Measurements from ENCODE around the gene ZNF672.

Gene ZNF672

DNA sequence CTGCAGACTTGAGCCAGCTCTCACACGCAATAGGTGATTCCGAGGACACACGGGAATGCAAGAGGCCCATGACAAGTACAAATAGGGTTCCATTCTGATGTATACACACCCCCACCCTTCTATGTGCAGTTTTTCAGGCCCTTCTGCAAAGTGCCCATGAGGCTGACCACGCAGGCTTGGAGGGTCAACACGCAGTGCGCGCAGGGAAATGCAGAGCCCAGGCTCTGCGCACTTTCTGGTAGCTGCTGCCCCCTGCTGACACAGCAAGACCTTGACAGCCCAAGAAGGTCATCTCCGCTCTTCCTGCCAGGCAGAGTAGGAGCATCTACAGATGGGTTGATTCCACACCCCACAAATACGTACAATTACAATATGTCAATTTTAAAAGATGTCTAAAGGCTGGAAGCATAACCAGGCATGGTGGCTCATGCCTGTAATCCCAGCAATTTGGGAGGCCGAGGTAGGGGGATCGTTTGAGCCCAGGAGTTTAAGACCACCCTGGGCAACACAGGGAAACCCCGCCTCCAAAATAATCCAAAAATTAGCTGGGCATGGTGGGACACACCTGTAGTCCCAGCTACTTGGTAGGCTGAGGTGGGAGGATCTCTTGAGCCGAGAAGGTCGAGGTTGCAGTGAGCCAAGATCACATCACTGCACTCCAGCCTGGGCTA, 30.8 kb upstream of the ZNF672 start:
- Mint-ChIP-seq H3K27me3 (no peaks in the 10 kb centered on the region), H3K27ac (peak overlapping the region; percentile 75), H3K4me1 (peaks cover 39% of the 10 kb centered on the region), H3K36me3 (peaks cover 17% of the 10 kb centered on the region), H3K4me3 (no peak overlapping the region), H3K9me3 (peaks cover 8% of the 10 kb centered on the region)
- DNase-seq (ENCODE audit: low spot score in 2 of 2): peak; percentile 56 to 57
- peak; percentile 36 for ATAC-seq (ENCODE audit: low read depth)

DNA sequence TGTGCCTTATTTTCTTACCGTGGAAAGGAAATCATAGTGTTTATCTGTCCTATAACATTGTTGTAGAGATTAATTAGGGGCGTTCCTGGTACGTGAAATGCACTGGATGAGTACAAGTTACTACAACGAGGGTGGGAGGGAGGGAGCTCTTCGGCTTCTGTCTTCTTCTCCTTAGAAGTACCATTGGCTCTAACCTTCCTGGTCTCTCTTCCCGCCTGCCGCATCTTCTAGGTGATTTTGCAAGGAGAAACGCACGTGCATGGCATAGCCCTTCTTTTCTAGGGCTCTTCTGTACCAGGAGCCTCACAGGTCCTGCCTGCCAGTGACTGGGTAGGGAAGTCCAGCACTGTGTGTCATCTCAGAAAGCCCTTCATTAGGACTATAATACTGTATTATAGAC, 29.1 kb upstream of the ZNF672 start:
- H3K4me1 Mint-ChIP-seq: peaks cover 34% of the 10 kb centered on the region
- H3K4me3 Mint-ChIP-seq: no peak overlapping the region
- no peak for ATAC-seq (ENCODE audit: low read depth)
- peaks cover under 1% of the 10 kb centered on the region for H3K9me3 Mint-ChIP-seq
- no peak for DNase-seq (ENCODE audit: low spot score in 2 of 2)
- H3K27me3 Mint-ChIP-seq: no peaks in the 10 kb centered on the region
- H3K27ac Mint-ChIP-seq: no peak overlapping the region
- peaks cover 23% of the 10 kb centered on the region for H3K36me3 Mint-ChIP-seq

DNA sequence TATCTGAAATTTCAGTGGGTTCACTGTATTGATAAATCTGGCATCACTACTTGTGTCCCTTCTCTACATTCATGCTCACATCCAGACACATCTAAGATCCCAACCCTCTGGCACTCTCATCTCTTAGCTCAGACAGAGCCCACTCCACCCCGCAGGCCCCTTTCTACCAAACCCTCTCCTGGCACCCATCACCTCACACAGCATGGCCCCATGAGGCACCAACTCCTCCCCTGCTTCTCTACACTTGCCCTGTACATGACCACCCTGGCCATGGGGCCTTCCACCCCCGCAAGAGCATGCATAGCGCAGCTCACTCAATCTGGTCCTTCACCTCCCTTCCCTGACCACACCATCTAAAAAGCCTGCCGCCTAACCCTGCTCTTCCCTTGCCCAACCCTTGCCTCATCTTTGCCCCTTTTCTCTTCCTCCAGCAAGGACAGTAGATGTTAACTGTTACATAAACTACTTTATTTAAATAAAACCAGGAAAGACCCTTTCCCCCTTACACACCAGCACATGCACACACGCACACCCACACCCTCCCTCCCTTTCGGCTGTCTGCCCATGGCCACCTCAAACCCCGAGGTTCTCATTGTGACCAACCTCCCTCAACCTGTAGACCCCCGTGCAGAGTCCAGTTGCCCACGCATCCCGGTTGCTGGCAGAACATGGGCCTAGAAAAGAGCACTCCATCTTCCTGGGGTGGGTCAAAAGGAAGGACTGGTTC, 27.9 kb upstream of the ZNF672 start:
- H3K36me3 Mint-ChIP-seq: peaks cover 31% of the 10 kb centered on the region
- DNase-seq (ENCODE audit: low spot score in 2 of 2) (no peak), ATAC-seq (ENCODE audit: low read depth) (no peak)
- H3K9me3 Mint-ChIP-seq: no peaks in the 10 kb centered on the region
- H3K4me1 Mint-ChIP-seq: peaks cover 27% of the 10 kb centered on the region
- H3K4me3 Mint-ChIP-seq: no peak overlapping the region
- peak overlapping the region; percentile 68 for H3K27ac Mint-ChIP-seq
- no peaks in the 10 kb centered on the region for H3K27me3 Mint-ChIP-seq

DNA sequence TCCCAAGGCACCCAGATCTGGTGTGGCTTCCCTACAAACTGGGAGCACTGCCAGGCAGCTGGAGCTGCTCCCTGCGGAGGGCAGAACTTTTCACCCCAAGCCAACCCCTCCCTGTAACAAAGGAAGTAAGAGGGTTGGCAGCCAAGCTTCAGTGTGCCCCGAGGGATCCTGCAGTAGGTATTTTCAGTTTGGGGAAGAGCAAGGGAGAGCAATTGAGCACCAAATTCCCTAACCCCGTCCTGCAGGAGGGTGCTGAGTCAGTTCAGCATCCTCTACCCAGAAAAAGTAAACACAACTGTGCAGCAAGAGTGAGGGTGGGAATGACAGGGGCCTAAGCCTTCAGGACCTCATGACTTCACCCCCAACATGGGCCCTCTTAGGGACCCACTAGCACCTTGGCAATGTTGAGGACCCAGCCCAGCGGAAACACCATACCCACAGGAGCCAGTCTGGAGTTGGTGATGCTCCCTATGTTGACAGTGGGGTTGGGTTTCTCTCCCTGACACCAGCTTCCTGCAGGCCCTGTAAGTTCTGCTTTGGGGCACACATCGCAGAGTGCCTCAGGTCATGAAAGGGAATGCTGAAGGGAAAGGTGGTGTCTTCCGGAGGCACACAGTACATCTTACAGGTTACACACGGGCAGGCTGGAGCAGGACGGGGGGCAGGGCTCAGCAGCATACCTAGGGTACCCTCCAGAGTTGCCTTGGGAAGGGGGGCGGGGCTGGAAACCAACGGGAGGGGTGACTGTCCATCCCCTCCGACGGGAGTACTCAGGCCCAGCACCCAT, 27.1 kb upstream of the ZNF672 start:
- no peak overlapping the region for H3K27ac Mint-ChIP-seq
- no peaks in the 10 kb centered on the region for H3K27me3 Mint-ChIP-seq
- H3K4me3 Mint-ChIP-seq: no peak overlapping the region
- no peaks in the 10 kb centered on the region for H3K9me3 Mint-ChIP-seq
- H3K4me1 Mint-ChIP-seq: peaks cover 21% of the 10 kb centered on the region
- H3K36me3 Mint-ChIP-seq: peaks cover 34% of the 10 kb centered on the region
- no peak for ATAC-seq (ENCODE audit: low read depth)
- DNase-seq (ENCODE audit: low spot score in 2 of 2): no peak

DNA sequence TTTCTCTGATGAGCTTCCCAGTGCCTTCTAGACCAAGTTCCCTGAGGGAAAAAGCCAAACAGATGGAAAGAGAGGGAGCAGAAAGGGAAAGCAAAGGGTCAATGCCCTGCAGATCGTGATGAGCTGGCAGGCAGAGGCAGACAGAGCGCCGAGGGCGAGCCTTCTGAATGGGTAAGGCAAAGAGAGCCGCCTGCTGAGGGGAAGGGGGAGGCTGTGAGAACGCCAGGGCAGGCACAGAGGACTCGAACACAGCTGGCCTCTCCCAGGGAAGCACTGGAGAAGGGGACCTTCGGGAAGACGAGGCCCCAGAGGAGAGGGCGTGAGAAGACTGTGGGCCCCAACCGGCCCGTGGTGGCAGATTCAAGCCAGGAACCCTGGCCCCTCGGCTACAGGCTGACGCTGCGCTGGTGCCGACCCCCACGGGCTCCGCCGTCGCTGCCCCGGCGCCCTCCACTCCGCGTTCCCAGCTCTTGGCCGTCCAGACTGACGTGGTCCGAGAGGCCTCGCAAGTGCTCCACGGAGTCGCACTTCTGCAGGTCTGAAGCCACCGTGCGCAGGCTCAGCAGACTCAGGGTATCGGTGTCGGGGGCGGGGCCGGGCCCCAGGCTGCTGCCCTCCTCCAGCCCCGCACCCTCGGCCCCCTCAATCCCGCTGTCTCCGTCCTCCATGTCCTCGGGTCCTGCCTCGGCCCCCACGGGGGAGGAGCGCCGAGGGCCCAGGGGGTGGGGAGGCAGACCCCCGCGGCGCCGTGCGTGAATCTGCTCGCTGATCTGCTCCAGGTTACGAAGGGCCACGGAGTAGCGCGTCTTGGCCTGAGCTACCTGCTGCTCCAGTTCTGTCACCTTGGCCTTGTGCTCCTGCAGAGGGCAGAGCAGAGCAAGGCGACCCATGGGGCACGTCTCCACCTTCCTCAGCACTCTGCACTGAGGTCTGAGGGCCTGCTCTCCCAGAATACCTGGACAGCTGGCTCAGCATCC, 26.2 kb upstream of the ZNF672 start:
- DNase-seq (ENCODE audit: low spot score in 2 of 2) (no peak), ATAC-seq (ENCODE audit: low read depth) (no peak)
- Mint-ChIP-seq H3K4me3 (no peak overlapping the region), H3K27me3 (no peaks in the 10 kb centered on the region), H3K9me3 (no peaks in the 10 kb centered on the region), H3K36me3 (peaks cover 41% of the 10 kb centered on the region), H3K4me1 (peaks cover 21% of the 10 kb centered on the region), H3K27ac (no peak overlapping the region)

DNA sequence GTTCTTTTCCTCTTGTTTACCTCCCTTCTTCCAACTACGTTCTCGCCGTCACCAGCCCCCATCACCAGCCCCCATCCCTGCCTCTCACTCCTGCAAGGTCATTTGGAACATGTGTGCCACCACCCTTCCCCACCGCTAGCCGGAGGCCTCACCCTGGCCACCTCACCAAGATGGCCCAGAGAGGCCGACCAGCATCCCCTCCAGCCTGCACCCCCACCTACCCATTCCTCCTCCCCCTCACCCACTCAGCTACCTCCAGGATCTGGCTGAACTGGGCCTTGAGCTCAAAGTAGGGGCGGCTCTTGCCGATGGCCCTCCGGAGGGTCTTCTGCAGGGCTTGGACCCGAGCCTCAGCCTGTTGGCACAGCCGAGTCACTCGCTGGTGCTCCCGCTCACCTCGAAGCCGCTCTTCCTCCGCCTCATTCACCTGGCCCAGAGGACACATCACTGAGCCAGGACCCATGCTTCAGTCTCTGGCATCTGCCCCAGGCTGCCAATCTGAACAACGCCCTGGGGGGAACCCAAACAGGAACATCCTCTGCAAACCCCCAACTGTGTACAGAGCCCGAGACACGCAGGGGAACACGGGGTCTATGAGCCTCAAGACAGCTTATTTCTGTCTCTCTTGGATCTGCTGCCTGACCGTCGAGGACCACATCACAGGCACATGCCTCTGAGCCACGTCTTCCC, 25.1 kb upstream of the ZNF672 start:
- Mint-ChIP-seq H3K36me3 (peaks cover 41% of the 10 kb centered on the region), H3K27ac (no peak overlapping the region), H3K4me3 (no peak overlapping the region), H3K4me1 (peaks cover 24% of the 10 kb centered on the region), H3K9me3 (no peaks in the 10 kb centered on the region), H3K27me3 (no peaks in the 10 kb centered on the region)
- no peak for DNase-seq (ENCODE audit: low spot score in 2 of 2)
- ATAC-seq (ENCODE audit: low read depth): no peak

DNA sequence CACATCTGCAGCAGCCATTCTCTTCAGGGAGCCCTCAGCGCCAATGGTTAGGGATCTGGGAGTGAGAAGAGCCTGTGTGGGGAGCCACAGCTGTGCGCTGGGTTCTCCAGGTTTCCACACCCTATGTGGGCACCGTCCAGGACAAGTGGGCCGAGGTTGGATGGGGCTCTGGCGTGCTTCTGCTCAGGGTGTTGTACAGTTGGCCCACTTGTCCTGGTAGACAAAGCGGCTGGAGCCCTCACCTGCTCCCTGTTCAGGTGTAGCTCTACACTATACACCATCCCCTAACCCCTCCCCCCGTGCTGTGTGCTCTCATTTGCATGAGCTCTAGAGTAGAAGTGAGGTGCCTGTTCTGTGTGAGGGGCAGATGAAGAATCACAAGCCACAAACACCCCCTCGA, 24.5 kb upstream of the ZNF672 start:
- H3K27me3 Mint-ChIP-seq: no peaks in the 10 kb centered on the region
- H3K27ac Mint-ChIP-seq: no peak overlapping the region
- peaks cover 28% of the 10 kb centered on the region for H3K4me1 Mint-ChIP-seq
- no peaks in the 10 kb centered on the region for H3K9me3 Mint-ChIP-seq
- ATAC-seq (ENCODE audit: low read depth) (no peak), DNase-seq (ENCODE audit: low spot score in 2 of 2) (no peak)
- peaks cover 43% of the 10 kb centered on the region for H3K36me3 Mint-ChIP-seq
- H3K4me3 Mint-ChIP-seq: no peak overlapping the region

DNA sequence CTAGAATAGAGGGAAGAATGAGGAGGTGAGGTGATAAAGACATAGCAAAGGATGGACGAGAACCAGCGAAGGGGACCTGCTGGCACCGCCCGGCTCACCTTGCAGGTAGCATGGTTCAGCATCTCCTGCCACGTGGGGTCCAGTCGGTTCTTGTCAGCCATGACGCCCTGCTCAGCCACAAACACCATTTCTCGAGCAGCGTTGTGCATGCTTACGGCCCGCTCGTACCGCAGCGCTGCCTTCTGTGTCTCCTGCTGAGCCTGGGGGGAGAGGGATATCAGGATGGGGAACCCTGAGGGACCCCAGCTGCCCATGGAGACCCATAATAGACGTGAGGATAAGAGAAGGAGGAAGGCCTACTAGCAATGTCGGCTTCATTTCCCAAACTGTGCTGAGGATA, 23.7 kb upstream of the ZNF672 start:
- DNase-seq (ENCODE audit: low spot score in 2 of 2): no peak
- H3K27me3 Mint-ChIP-seq: no peaks in the 10 kb centered on the region
- H3K27ac Mint-ChIP-seq: no peak overlapping the region
- H3K4me3 Mint-ChIP-seq: no peak overlapping the region
- H3K36me3 Mint-ChIP-seq: peaks cover 48% of the 10 kb centered on the region
- no peak for ATAC-seq (ENCODE audit: low read depth)
- no peaks in the 10 kb centered on the region for H3K9me3 Mint-ChIP-seq
- H3K4me1 Mint-ChIP-seq: peaks cover 34% of the 10 kb centered on the region

DNA sequence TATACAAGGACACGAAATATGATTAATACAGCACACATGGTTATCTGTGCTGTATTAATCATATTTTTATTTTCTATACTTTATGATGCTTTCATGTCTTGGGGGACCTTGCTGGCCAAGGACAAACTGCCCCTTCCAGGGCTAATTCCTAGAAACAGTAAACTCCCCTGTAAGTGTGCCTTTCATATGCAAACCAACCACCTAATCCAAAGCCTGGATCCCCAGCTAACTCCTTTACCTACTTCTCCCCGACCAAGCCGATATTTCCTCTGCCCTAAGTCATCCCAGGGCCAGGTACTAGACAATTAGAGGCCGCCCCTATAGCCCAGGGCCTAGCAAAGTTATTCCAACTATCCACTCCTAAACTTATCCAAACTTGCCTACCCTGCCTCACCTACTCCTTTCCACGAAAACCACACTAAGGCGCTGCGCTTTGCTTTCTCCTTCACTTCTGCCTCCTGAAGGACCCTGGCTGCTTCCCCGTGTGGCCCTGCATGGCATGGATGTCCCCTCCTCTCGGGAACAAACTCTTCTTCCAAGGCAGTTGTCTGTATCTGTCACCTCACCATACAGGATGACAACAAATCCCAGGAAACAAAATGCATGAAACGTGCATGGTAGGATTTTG, 22.5 kb upstream of the ZNF672 start:
- peaks cover 53% of the 10 kb centered on the region for H3K36me3 Mint-ChIP-seq
- no peak overlapping the region for H3K27ac Mint-ChIP-seq
- H3K4me1 Mint-ChIP-seq: peaks cover 35% of the 10 kb centered on the region
- no peaks in the 10 kb centered on the region for H3K27me3 Mint-ChIP-seq
- no peak for ATAC-seq (ENCODE audit: low read depth)
- DNase-seq (ENCODE audit: low spot score in 2 of 2): no peak
- H3K9me3 Mint-ChIP-seq: no peaks in the 10 kb centered on the region
- no peak overlapping the region for H3K4me3 Mint-ChIP-seq

DNA sequence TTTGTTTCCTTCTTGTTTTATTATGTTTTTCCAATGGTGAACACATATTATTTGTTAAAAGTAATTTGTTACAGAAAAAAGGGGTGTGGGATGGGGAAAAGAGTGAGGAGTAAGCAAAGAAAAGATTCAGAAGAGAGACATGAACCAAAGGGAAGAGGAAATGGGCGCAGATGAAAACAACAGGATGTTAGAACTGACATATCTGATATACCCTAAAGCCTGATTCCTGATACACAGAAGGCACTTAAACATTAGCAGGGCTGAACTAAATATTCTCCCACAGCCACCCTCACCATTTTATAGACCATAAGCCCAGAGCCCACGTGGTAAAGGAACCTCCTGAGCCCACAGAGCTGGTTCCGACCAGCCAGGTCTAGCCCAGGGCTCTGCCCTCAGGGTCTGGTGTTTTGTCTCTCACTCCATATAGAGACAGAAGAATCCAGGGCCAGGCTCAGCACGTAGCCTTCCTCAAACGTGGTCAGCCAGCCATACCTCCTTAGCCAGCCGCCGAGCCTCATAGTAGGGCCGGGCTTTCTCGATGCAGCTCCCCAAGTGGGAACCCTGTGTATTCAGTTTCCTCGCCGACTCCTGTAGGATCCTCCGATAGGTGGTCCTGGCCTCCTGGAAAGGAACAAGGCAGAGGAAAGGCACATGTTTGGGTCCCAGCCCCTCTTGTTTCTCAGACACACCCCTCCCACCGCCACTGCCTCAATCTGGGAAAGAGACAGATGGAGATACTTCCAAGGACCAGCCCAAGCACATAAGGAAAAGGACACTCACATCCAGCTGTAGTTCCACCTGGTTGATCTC, 21.8 kb upstream of the ZNF672 start:
- no peak for ATAC-seq (ENCODE audit: low read depth)
- Mint-ChIP-seq H3K9me3 (no peaks in the 10 kb centered on the region), H3K27ac (peak overlapping the region; percentile 43), H3K27me3 (no peaks in the 10 kb centered on the region), H3K4me1 (peaks cover 38% of the 10 kb centered on the region), H3K36me3 (peaks cover 54% of the 10 kb centered on the region), H3K4me3 (no peak overlapping the region)
- no peak for DNase-seq (ENCODE audit: low spot score in 2 of 2)

DNA sequence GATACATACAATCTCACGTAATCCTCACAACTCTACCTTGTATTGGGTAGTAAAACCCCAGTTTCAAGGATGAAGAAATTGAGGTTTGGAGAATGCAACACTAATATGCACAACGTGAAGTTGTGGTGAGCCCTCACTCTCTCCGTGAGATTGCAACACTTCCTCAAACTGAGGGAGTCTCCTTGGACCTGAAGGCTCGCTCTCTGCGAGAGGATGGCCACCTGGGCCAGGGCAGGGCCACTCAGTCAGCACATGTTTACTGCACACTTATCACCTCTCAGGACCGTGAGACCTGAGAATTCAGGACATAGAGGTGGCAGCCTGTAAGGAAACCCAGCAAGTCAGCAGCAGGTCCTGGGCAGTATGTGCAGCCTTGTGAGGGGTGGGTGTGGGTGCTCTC, 21.0 kb upstream of the ZNF672 start:
- ATAC-seq (ENCODE audit: low read depth): peak; percentile 52
- H3K4me3 Mint-ChIP-seq: no peak overlapping the region
- peaks cover 51% of the 10 kb centered on the region for H3K36me3 Mint-ChIP-seq
- H3K4me1 Mint-ChIP-seq: peaks cover 40% of the 10 kb centered on the region
- no peaks in the 10 kb centered on the region for H3K27me3 Mint-ChIP-seq
- H3K9me3 Mint-ChIP-seq: no peaks in the 10 kb centered on the region
- H3K27ac Mint-ChIP-seq: peak overlapping the region; percentile 43
- no peak for DNase-seq (ENCODE audit: low spot score in 2 of 2)

Measured in memory B cell (primary cell).